NCI-H2171 (cell line): ENCODE measurements around the gene ZNF70.

Experiments
- DNase-seq: peaks from one replicate; lab custom pipeline; 2025; lab: John Stamatoyannopoulos, UW

ZNF70 gene

DNA sequence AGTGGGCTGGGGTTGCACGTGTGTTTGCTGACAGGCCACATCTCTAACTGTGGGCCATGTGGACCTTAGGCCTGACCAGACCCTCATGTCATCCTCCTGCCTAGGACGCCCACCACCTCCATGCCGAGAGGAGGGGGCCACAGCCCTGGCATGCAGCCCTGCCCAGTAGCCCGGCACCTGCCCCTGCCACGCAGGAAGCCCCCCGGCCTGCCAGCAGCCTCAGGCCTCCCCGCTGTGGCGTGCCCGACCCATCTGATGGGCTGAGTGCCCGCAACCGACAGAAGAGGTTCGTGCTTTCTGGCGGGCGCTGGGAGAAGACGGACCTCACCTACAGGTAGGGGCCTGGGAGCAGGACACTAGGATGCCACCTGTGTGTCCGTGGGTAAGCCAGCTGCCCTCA, 28.2 kb upstream of the ZNF70 start:
- no peak for DNase-seq

- DNase-seq, result no peak
Measured at GRCh38 chr22:23778577-23778900, 27.6 kb upstream of the ZNF70 start.

DNA sequence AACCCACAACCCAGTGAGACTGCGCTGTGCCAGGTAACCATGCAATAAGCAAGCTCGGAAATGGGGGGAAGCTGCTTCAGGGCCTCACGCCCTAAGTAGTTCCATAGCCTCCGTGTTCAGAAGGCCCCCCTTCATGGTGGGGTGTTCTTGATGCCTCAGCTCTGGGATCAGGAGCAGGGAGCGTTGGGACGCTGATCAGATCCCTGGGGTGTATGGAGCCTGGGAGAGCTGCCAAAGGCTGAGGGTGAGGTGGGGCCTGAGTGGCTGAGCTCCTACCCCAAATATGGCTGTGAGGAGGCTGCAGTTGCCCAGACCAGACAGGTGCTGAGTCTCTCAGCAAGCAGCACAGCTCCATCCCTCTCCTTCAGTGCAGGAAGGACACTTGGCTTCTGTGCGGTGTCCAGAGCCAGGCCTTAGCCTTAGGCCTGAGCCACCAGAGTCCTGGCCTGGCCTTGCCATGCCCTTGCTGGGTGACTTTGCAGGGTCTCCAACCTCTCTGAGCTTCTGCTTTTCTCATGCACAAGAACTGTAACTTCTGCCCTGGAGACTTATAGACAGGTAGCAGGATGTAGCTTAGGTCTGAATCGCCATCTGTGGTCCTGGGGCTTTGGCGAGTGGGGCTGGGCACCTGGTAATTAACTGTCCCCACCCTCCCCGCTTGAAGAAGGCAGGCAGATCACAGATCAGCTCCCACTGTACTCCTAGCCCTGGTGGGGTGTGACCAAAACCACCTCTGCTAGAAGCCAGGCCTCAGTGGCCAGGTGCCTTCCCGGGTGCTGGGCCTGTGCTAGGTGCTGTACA, 27.1 kb upstream of the ZNF70 start:
- DNase-seq, result peak; percentile 72

DNA sequence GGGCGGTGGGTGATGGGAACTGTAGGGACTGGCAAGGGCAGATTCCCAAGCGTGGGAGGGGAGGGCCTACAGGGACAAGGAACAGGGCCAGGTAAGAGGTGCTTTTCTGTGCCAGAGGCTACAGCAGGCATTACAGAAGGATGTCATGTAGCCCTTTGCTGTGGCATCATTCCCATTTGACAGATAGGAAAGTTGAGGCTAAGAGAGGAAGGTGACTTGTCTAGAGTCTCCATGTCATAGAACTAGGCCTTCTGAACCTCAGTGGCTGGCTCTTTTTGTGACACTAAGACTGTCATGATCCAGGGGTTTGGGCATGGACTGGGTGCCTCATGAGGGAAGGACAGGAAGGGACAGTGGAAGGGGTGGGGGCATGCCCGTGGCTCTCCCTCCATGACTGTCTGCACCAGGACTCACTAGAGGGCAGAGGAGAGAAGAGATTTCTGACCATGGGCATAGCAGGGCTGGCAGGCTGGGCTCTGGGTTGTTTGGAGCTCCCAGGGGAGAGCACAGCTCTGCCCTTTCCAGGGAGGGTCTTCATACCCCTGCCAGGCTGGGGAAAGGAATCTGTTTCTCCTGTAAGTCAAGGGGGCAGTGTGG, 25.0 kb upstream of the ZNF70 start:
- no peak for DNase-seq

- DNase-seq, result no peak
Measured at GRCh38 chr22:23774922-23775436, 24.1 kb upstream of the ZNF70 start.

- DNase-seq, result no peak
Measured at GRCh38 chr22:23774114-23774921, 23.4 kb upstream of the ZNF70 start.

GRCh38 chr22:23773483-23774113, 22.7 kb upstream of the ZNF70 start:
- no peak for DNase-seq

DNA sequence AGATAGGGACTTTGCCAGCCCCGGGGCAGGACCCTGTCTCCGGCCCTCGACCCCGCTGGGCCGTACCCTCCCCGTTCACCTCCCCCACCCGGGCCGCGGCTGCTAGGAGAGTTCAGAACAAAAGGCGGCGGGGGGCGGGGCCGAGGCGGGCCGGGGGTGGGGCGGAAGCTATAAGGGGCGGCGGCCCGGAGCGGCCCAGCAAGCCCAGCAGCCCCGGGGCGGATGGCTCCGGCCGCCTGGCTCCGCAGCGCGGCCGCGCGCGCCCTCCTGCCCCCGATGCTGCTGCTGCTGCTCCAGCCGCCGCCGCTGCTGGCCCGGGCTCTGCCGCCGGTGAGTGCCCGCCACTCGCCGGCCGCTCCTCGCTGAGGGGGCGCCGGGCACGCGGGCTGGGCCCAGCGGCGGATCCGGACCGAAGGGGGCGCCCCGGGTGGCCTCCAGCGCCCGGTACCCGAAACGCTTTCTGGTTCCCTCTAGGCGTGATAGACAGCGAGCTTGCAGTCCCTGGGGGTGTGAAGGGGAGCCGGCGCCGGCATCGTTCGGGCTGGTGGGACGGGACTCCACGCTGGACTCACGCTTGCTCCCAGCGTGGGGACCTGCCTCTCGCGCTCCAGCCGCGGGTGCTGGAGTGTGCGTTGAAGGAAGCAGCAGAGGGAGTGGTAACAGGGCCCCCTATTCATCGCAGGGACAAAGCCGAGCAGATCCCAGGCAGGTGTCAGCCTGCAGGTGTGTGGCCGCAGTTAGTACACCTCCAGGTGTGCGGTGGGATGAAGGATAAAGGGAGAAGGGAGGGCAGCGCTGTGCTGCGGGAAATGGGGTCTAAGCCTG, 21.9 kb upstream of the ZNF70 start, which contains the start of gene MMP11:
MMP11 (plus strand) TSS at position 201 of the 825 bp plus-strand sequence; CDS start at position 223, 22 bp downstream.
- peak; percentile 61 for DNase-seq

DNA sequence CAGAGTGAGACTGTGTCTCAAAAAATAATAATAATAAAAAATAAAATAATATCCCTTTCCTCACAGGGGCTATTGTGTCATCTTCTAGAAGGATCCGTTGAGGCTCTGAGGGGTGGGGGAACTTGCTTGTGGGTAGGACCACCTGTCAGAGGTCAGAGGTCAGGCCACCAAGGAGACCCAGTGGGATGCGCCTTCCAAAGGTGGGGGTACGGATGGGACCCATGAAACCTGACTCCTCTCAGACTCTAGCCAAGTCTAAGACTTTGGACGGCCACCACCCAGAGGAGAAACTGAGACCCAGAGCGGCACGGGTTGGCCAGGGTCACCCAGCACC, 21.4 kb upstream of the ZNF70 start:
- no peak for DNase-seq

GRCh38 chr22:23769321-23769965, 18.5 kb upstream of the ZNF70 start:
- no peak for DNase-seq

DNA sequence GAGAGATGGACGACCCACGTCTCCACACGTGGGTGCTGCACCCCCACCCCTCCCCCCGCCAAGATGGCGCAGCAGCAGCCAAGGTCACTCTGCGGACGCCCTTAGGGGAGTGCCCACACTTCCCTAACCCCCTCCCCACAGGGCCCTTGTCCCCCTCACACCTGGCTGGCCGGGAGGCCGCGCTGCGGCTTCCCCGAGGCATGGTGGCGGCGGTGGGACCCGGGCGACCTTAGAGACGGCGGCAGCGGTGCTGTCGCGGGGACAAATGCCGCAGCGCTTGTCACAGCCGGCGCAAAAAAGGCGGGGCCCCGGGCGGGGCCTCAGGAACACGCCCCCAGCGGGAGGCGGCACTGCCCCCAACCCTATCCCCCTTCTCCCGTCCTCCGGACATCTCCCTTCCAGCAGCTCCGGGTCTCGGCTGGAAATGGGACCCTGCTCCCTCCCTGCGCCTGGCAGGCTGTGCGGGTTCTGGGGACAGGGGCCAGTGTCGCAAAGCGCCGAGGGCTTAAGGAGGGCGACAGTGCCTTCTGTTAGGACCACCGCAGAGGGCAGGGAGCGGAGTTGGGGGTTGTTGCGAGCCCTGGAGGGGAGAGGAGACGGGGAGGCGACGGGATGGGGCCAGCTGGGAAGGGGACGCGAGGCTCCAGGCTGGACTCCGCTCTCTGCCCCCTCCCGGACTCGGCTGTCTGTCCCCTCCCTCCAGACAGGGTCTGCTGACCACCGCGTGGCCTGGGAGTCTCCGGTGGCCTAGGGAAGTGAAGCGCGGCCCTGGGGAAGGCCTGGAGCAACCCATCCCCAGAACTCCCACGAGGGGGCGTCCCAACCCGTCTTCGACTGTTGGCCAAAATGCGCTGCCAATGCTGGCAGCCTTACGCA, 17.0 kb upstream of the ZNF70 start, which contains the start of gene CHCHD10:
CHCHD10 (minus strand) TSS at position 300 of the 876 bp plus-strand sequence; CDS start at position 202, 98 bp downstream.
- peak; percentile 80 for DNase-seq

- DNase-seq, result no peak
Measured at GRCh38 chr22:23767303-23767672, 16.4 kb upstream of the ZNF70 start.

DNA sequence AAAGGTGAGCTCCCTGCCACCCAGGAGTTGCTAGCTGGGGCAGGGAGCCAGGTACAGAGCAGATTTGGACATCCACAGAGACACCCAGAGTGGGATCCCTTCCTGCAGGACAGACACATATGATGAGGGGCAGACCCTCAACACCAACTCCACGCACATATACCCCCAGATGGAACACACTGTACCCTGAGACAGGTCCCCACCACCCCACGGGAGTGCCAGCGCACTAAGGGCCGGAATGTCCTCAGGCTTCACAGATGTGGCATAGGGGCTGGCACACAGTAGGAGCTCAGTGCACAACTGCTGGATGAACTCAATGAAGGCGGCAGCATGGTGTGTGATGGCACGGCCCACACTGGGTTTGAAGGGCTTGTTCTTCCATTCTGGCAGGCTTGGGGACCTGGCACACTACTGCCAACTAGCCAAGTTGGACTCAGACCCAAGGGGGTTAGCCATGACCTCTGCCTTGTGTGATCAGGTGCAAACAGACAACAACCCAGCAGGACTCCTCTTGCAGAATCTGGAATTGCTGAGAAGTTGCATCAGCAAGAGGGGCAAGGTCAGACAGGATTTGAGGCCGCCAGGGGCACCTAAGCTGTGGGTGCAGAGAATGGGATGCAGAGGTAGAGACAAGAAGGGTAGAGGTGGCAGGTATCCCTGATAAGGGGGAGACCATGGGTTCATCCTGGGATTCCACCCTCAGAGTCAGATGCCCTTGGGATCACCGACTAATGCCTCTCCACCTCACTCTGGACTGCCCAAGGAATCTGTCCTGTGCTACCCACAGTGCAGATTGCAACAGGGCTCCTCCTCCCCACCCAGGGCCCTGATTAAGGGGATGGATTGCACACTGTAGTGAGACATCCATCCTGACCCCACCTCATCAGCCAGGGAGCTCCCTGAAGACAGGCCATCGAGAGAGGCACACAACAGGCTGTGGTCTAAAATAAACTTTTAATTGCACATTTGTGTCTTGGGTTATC, 14.3 kb upstream of the ZNF70 start:
- no peak for DNase-seq

- no peak for DNase-seq
Measured at GRCh38 chr22:23763954-23764353, 13.0 kb upstream of the ZNF70 start.

- DNase-seq, result no peak
Measured at GRCh38 chr22:23763579-23763945, 12.7 kb upstream of the ZNF70 start.

- DNase-seq, result no peak
Measured at GRCh38 chr22:23762842-23763578, 12.1 kb upstream of the ZNF70 start, which contains the start of gene C22orf15. Gene C22orf15 (plus strand): TSS chr22:23762990. CDS start chr22:23763307, 317 bp downstream.

GRCh38 chr22:23760056-23760455, 9.1 kb upstream of the ZNF70 start:
- DNase-seq, result no peak

GRCh38 chr22:23759566-23759965, 8.7 kb upstream of the ZNF70 start:
- no peak for DNase-seq
